NCI-H748 (cell line): ENCODE measurements around the gene DSCAML1.
A peak's percentile ranks its signal among the peaks of the same experiment; 100 is the strongest.

Experiments
- DNase-seq: peaks from one replicate; lab custom pipeline; 2025; ENCODE audit not compliant: unreplicated experiment; lab: John Stamatoyannopoulos, UW

The DSCAML1 gene

DNA sequence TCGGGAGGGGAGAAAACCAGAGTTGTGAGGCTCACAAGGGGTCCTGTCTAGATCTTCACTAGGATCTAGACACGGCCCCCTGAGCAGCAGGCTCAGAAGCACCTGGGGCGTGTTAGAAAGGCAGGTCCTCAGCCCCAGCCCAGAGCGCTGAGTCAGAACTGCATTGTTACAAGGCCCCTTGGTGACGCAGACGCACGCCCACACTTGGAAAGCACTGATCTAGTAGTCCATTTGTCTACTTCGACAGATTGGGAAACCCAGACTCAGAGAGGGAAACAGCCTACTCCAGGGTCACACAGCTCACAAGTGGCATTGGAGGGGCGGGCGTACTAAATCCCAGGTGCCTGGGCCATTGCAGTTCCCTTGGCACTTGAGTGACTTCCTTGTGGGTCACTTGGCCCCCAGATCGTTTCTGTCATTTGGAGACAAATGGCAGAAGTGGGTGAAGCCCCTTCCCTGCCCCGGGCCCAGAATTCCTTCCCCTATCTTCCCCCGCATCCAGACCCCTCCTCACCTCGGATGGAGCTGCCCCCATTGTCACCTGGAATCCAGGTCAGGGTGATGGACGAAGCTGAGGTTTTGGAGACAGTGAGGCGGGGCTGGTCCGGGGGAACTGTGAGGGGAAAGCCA lies 358.5 kb downstream of the DSCAML1 start:
- no peak for DNase-seq

GRCh38 chr11:117437791-117438130 lies 359.3 kb downstream of the DSCAML1 start:
- no peak for DNase-seq

- no peak for DNase-seq
These were observed 359.8 kb downstream of the DSCAML1 start for GRCh38 chr11:117437041-117437790.

DNA sequence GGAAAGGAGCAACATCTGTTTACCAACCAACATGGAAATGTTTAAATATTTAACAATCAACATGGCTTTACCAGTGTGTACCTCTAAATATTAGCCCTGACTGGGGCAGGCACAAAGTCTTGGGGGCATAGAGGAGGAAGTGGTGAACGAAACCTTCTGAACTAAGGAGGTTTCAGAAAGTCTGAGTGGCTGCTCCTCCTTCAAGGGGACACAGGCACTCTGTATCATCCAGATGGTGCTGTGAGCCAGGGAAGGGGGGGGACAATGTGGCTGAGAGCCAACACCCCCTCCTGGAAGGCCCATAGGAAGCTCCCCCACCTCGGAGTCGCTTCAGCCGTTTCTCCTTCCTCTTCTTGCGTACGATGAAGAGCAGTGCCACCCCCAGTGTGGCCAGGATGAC lies 361.7 kb downstream of the DSCAML1 start:
- no peak for DNase-seq

GRCh38 chr11:117434481-117434880 lies 362.5 kb downstream of the DSCAML1 start:
- no peak for DNase-seq

- no peak for DNase-seq
These were observed 363.3 kb downstream of the DSCAML1 start for GRCh38 chr11:117433717-117434116.

DNA sequence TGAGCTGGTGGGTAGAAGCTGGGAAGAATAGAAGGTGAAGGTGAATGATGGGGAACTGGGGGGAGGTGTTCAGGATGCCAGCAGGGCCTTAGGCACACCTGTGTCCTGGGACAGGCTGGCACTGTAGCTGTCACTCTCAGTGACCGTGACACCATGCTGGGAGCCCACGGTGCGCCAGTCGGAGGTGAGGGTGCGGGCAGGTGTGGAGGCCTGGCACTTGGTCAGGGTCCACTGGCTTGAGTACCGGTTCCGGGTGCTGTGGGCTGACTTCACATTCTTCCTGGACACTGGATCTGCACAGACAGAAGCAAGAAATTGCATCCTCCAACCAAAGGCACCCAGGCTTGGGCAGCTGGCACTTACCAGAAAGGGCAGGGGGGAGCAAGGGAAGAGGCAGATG lies 365.6 kb downstream of the DSCAML1 start:
- no peak for DNase-seq

GRCh38 chr11:117430293-117430955 lies 366.6 kb downstream of the DSCAML1 start:
- no peak for DNase-seq

DNA sequence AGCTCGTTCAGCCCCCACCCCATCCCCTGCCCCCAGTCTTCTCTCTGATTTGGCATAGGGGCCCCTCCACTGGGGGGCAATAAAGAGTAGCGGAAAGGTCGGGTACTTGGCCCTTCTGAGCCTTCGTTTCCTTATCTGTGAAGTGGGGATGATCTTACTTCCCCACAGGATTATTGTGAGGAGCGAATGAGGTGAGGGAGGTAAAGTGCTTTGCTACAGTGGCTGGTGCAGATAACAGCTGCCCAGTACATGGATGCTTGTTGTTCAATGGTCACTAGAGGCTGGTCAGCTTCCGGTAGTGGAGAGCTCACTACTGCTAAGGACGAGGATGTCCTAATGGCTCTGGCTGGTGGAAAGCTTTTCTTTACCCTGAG lies 368.2 kb downstream of the DSCAML1 start:
- DNase-seq = no peak

DNA sequence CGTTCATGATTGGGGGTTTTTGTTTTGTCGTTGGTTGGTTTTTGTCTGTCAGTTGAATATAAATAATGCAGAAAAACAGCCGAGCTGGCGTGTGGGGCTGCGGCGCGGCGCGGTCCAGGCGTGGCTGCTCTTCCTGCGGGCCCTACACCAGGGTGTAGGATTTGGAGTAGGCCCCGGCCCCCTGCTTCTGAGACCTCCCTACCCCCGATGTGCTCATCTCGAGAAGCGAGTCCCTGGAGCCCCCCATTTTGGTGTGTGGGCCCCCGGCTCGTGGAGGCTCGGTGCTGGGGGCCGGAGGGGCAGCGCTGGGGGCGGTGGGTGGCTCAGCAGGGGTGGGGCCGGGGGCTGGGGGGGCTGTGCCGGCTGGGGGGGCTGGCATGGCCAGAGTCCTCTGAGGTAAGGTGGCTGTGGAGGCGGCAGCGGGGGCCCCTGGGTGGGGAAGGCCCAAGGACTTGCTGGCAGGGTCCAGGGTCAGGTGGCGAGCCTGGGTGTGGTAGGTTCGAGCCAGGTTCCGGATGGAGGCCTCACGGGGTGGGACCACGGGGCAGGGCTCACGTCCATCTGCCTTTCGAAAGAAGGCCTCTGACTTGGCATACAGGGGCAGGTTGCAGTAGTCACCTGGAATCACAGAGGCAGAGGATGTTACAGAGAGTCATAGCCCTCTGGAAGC lies 368.7 kb downstream of the DSCAML1 start:
- no peak for DNase-seq

DNA sequence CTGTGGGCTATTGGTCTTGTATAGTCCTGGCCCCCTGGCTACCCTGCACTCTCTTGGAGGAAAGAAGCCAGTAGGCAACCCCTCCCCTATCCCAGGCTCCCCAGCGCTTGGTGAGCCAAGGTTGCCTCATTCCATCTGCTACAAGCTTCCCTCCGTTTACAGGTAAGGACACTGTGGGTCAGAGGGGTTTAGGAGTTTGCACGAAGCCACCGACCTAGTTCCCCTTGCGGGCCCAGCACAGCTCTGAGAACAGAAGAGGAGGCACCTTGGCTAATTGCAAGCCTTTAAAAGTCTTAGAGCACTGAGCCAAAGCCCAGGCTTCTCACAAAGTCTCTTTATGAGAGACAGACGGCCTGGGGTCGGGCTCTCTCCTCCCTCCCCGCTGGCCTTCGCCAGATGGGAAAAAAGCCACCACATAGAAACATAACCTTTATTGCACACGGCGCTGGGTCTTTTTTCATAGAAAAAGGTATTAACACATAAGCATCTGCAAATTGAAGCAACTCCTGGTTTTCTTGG lies 369.6 kb downstream of the DSCAML1 start:
- no peak for DNase-seq

GRCh38 chr11:117426941-117427340 lies 370.1 kb downstream of the DSCAML1 start:
- DNase-seq = no peak

DNA sequence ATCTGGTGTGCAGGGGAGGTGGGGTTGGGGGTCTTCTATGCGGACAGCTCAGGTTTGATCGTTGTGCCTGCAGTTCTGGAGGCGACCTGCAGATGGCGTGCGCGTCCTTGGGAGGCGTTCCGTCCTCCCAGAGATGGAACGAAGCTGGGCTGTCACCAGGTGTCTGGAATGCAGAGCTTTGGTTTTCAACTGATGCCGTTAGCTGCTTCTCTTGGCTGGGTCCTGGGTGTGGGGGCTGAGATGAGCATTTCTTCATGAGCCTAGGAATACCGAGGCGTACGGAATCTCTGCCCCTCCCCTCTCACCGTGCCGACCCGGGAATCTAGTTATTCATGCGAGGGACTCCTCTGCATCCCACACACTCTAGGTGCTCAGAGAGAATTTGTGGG lies 370.7 kb downstream of the DSCAML1 start:
- DNase-seq = peak; percentile 68

- no peak for DNase-seq
These were observed 371.2 kb downstream of the DSCAML1 start for GRCh38 chr11:117425679-117426296.

DNA sequence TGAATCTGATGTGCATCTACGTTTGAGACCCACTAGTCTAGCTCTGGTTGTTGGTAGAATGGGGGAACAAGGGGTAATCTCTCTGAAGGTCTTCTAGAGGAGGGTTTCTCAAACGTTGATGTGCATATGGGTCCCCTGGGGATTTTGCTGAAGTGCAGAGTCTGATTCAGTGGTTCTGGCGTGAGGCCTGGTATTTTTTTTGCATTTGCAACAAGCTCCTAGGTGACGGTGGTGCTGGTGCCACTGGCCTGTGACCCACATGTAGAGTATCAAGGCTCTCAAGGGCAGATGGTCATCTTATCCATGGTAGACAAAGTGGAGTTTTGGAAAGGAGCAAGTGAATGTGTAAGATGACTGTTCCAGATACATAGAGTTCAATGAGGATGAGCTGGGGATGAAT lies 372.2 kb downstream of the DSCAML1 start:
- no peak for DNase-seq

DNA sequence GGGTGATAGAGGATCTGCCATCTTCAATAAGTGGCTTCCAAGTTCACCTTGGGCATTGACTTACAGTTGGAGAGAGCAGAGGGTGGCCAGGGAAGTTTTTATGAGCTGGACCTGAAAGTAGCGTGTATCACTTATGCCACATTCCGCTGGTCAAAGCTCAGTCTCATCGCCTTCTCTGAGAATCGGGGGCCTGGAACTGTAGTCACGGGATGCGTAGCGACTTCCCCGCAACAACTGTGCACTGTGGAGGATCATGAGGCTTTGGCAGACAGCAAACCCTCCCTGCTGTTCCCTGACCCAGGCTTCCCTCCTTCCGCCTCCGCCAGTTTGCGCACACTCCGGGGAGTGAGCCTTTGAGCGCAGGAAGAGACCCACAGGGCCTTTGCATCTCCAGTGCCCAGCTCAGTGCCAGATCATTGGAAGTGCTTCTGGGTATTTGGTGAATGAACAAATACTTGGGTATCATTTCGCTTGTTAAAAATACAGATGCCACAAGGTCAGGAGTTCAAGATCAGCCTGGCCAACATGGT lies 373.9 kb downstream of the DSCAML1 start:
- DNase-seq = no peak

GRCh38 chr11:117421476-117421875 lies 375.5 kb downstream of the DSCAML1 start:
- no peak for DNase-seq

DNA sequence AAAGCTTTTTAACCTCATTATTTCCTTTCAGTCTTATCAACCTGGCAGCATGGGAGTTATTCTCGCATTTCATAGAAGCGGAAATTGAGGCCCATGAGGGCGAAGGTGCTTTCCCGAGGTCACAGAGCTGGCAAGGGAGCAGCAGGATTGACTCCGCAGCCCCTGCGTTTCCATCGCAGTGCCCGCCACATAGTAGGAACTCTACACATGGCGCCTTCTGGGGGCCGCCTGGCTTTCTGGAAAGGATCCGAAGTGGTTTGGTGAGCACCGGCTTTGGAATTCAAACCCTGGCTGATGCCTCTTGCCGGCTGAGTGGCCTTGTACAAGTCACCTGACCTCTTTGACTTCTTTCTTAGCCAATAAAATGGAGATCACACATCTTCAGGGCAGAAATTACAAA lies 376.0 kb downstream of the DSCAML1 start:
- DNase-seq = no peak

DNA sequence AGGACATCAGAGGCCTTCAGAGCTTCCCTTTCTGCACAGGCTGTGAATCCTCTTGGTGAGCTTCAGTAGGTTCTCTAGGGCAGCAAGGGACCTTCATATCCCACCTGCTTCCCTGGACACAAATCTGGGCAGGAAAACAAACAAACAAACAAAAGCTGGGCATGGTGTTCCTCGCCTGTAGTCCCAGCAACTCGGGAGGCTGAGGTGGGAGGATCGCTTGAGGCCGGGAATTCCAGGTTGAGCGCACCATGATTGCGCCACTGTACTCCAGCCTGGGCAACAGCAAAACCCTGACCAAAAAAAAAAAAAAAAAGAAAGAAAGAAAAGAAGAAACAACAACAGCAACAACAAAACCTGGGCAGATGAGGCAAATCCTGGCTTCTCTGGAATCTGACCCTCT lies 376.4 kb downstream of the DSCAML1 start:
- no peak for DNase-seq

DNA sequence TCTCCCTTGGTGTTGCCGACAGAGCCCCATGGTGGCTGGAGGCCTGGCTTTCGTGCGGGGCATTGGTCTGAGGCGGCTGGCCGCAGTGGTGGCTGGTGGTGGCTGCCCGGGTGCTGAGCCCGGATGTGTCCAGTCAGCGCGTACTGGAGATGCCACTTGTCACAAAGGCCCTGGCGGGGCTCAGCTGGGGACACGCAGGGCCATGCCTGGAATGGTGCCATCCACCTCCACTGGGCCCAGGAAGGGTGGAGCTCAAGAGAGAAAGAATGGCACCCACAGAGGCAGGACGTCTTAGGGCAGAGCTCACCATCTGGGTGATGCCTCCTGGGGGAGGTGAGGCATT lies 376.9 kb downstream of the DSCAML1 start:
- DNase-seq = no peak

- DNase-seq = no peak
These were observed 377.4 kb downstream of the DSCAML1 start for GRCh38 chr11:117419482-117420142.
